ENCODE results near the gene CDIPT.

CDIPT gene

GRCh38 chr16:29826342-29826695 is 36.7 kb downstream of the CDIPT start:
- no peak for DNase-seq (ENCODE audit: low read depth in 2 of 2)

GRCh38 chr16:29825145-29826044 is 37.6 kb downstream of the CDIPT start:
- DNase-seq (ENCODE audit: low read depth in 2 of 2), result no peak

GRCh38 chr16:29824589-29825144 is 38.4 kb downstream of the CDIPT start:
- DNase-seq (ENCODE audit: low read depth in 2 of 2), result no peak

GRCh38 chr16:29821643-29822115 is 41.3 kb downstream of the CDIPT start:
- DNase-seq (ENCODE audit: low read depth in 2 of 2), result no peak

GRCh38 chr16:29820730-29821642 is 42.0 kb downstream of the CDIPT start:
- DNase-seq (ENCODE audit: low read depth in 2 of 2), result no peak

- no peak for DNase-seq (ENCODE audit: low read depth in 2 of 2)
Measured at GRCh38 chr16:29820271-29820701, 42.7 kb downstream of the CDIPT start, which contains the start of gene MVP. Gene MVP, plus strand, starts transcription at chr16:29820462. Its CDS starts 10,088 bp downstream, at chr16:29830550.

GRCh38 chr16:29819506-29819905 is 43.5 kb downstream of the CDIPT start:
- no peak for DNase-seq (ENCODE audit: low read depth in 2 of 2)

GRCh38 chr16:29818082-29818481 is 44.9 kb downstream of the CDIPT start:
- DNase-seq (ENCODE audit: low read depth in 2 of 2), result no peak

- DNase-seq (ENCODE audit: low read depth in 2 of 2), result peak in 1 of 2 donors; percentile 45
Measured at GRCh38 chr16:29816694-29817441, 46.2 kb downstream of the CDIPT start.

GRCh38 chr16:29815793-29816693 is 47.0 kb downstream of the CDIPT start, which contains the start of gene PAGR1:
Gene PAGR1, plus strand, starts transcription at chr16:29816152. Its CDS starts 374 bp downstream, at chr16:29816526.
- DNase-seq (ENCODE audit: low read depth in 2 of 2), result peak; percentile 97

GRCh38 chr16:29815032-29815721 is 47.8 kb downstream of the CDIPT start:
- peak in 1 of 2 donors; percentile 52 for DNase-seq (ENCODE audit: low read depth in 2 of 2)

GRCh38 chr16:29814592-29814991 is 48.4 kb downstream of the CDIPT start:
- no peak for DNase-seq (ENCODE audit: low read depth in 2 of 2)

GRCh38 chr16:29813644-29814562 is 49.1 kb downstream of the CDIPT start:
- DNase-seq (ENCODE audit: low read depth in 2 of 2), result no peak

- no peak for DNase-seq (ENCODE audit: low read depth in 2 of 2)
Measured at GRCh38 chr16:29812754-29813643, 50.0 kb downstream of the CDIPT start.

- DNase-seq (ENCODE audit: low read depth in 2 of 2), result peak in 1 of 2 donors; percentile 45
Measured at GRCh38 chr16:29811896-29812665, 50.9 kb downstream of the CDIPT start, which contains the start of gene PRRT2. Gene PRRT2, plus strand, starts transcription at chr16:29812193. Its CDS starts 862 bp downstream, at chr16:29813055.

GRCh38 chr16:29811170-29811895 is 51.7 kb downstream of the CDIPT start:
- peak in 1 of 2 donors; percentile 67 for DNase-seq (ENCODE audit: low read depth in 2 of 2)

Data from stimulated activated CD8-positive, alpha-beta memory T cell treated with anti-CD3 and anti-CD28 coated beads, Interleukin-7, amount 100 ng/mL, for 4 hours (primary cell).